WTC11 (cell line): ENCODE results near the gene COPB1. TPM values are rescaled to one million over a fixed set of nuclear protein-coding genes. Genes with fewer than 3 reads are reported as not detected.

Experiments
- ATAC-seq: fragments of 200-7000 bp; cut with Tn5 transposase; 2 replicates; pipeline ENCODE4 v1.10.0; 2021; ENCODE audit warnings: mild to moderate bottlenecking, moderate library complexity
- CTCF ChIA-PET: fragments of 300-600 bp; sonication (Branson Sonifier 250); formaldehyde crosslinking; loops from one replicate; lab custom pipeline; 2021; ENCODE audit warnings: antibody characterized with exemption; lab: Charles Lee
- POLR2A ChIA-PET: fragments of 350-600 bp; sonication (Branson Sonifier 250); formaldehyde crosslinking; loops from one replicate; lab custom pipeline; 2021; ENCODE audit warnings: antibody characterized with exemption; lab: Charles Lee
- DNase-seq: peaks from one replicate; pipeline ENCODE4 v3.0.0; 2021; ENCODE audit warnings: low spot score
- H3K27ac Mint-ChIP-seq: 2 replicates; pipeline ENCODE4 v1.8.0; 2021; ENCODE audit warnings: mixed read lengths
- H3K27me3 Mint-ChIP-seq: 2 replicates; pipeline ENCODE4 v1.8.0; 2021; ENCODE audit warnings: low read depth, mild to moderate bottlenecking, moderate library complexity, mixed read lengths
- H3K36me3 Mint-ChIP-seq: 2 replicates; pipeline ENCODE4 v1.8.0; 2021; ENCODE audit warnings: mixed read lengths
- H3K4me1 Mint-ChIP-seq: 2 replicates; pipeline ENCODE4 v1.8.0; 2022; ENCODE audit warnings: mixed read lengths
- H3K4me3 Mint-ChIP-seq: 2 replicates; pipeline ENCODE4 v1.8.0; 2021; ENCODE audit warnings: mild to moderate bottlenecking, moderate library complexity, mixed read lengths
- H3K9me3 Mint-ChIP-seq: 2 replicates; pipeline ENCODE4 v1.8.0; 2021; ENCODE audit warnings: mixed read lengths
- CBFB ChIP-seq: sonication (generic); formaldehyde crosslinking; IDR thresholded peaks from 2 replicates; pipeline ENCODE4 v1.8.1; 2022; ENCODE audit warnings: mild to moderate bottlenecking, low read depth, missing genetic modification reagents
- ELF4 ChIP-seq: sonication (generic); formaldehyde crosslinking; IDR thresholded peaks from 2 replicates; pipeline ENCODE4 v1.8.1; 2022; ENCODE audit warnings: low read depth, mild to moderate bottlenecking, moderate library complexity, missing genetic modification reagents
- ESRRA ChIP-seq: sonication (generic); formaldehyde crosslinking; IDR thresholded peaks from 2 replicates; pipeline ENCODE4 v1.8.1; 2022; ENCODE audit warnings: mild to moderate bottlenecking, missing genetic modification reagents, borderline replicate concordance
- FOXJ3 ChIP-seq: sonication (generic); formaldehyde crosslinking; IDR thresholded peaks from 2 replicates; pipeline ENCODE4 v1.9.0; 2021; ENCODE audit warnings: missing genetic modification reagents, mild to moderate bottlenecking, borderline replicate concordance
- HMGA2 ChIP-seq: fragments of 250-450 bp; sonication (Bioruptor Pico); IDR thresholded peaks from 2 replicates; pipeline ENCODE4 v1.4.0; 2021; ENCODE audit warnings: mild to moderate bottlenecking, moderate library complexity
- IRF2 ChIP-seq: sonication (generic); formaldehyde crosslinking; IDR thresholded peaks from 2 replicates; pipeline ENCODE4 v1.8.0; 2022; ENCODE audit warnings: low read depth, missing genetic modification reagents, borderline replicate concordance
- KAT7 ChIP-seq: sonication (generic); formaldehyde crosslinking; IDR thresholded peaks from 2 replicates; pipeline ENCODE4 v1.8.1; 2023; ENCODE audit warnings: missing genetic modification reagents, mild to moderate bottlenecking, borderline replicate concordance
- MYBL2 ChIP-seq: sonication (generic); formaldehyde crosslinking; IDR thresholded peaks from 2 replicates; pipeline ENCODE4 v1.8.1; 2023; ENCODE audit warnings: mild to moderate bottlenecking, moderate library complexity, missing genetic modification reagents
- NR2C2 ChIP-seq: sonication (generic); formaldehyde crosslinking; IDR thresholded peaks from 2 replicates; pipeline ENCODE4 v1.8.0; 2022; ENCODE audit warnings: mild to moderate bottlenecking, missing genetic modification reagents
- SOX15 ChIP-seq: fragments of 250-450 bp; sonication (Bioruptor Pico); IDR thresholded peaks from 2 replicates; pipeline ENCODE4 v1.9.0; 2021; ENCODE audit warnings: mild to moderate bottlenecking
- ZNF138 ChIP-seq: sonication (generic); formaldehyde crosslinking; conservative IDR thresholded peaks from 2 replicates; pipeline ENCODE4 v1.8.1; 2022; ENCODE audit warnings: mild to moderate bottlenecking, moderate library complexity, missing genetic modification reagents
- ZNF423 ChIP-seq: fragments of 250-450 bp; sonication (Bioruptor Pico); IDR thresholded peaks from 2 replicates; pipeline ENCODE4 v2.1.2; 2022; ENCODE audit warnings: mild to moderate bottlenecking, moderate library complexity
- ZNF671 ChIP-seq: fragments of 250-450 bp; sonication (Bioruptor Pico); IDR thresholded peaks from 2 replicates; pipeline ENCODE4 v1.8.0; 2021; ENCODE audit warnings: mild to moderate bottlenecking
- total RNA-seq: library from RNA; stranded (reverse); gene quantifications from 3 replicates; pipeline ENCODE4 v1.2.3, GENCODE V29; 2021
- TF ChIP-seq, protein P1 (sequence below): fragments of 250-450 bp; sonication (Bioruptor Pico); IDR thresholded peaks from 2 replicates; pipeline ENCODE4 v1.9.0; 2021; ENCODE audit warnings: mild to moderate bottlenecking
- TF ChIP-seq, protein P2 (sequence below): sonication (generic); formaldehyde crosslinking; IDR thresholded peaks from 2 replicates; pipeline ENCODE4 v1.8.0; 2022; ENCODE audit warnings: mild to moderate bottlenecking, missing genetic modification reagents
- TF ChIP-seq, protein P3 (sequence below): sonication (generic); formaldehyde crosslinking; IDR thresholded peaks from 2 replicates; pipeline ENCODE4 v1.8.1; 2023; ENCODE audit warnings: mild to moderate bottlenecking, missing genetic modification reagents, moderate library complexity
- TF ChIP-seq, protein P4 (sequence below): sonication (generic); formaldehyde crosslinking; IDR thresholded peaks from 2 replicates; pipeline ENCODE4 v1.8.0; 2023; ENCODE audit warnings: missing genetic modification reagents
- TF ChIP-seq, protein P5 (sequence below): sonication (generic); formaldehyde crosslinking; IDR thresholded peaks from 2 replicates; pipeline ENCODE4 v1.8.0; 2022; ENCODE audit warnings: mild to moderate bottlenecking, missing genetic modification reagents
- TF ChIP-seq, protein P6 (sequence below): fragments of 250-450 bp; sonication (Bioruptor Pico); IDR thresholded peaks from 2 replicates; pipeline ENCODE4 v2.1.2; 2022; ENCODE audit warnings: mild to moderate bottlenecking, moderate library complexity
- TF ChIP-seq, protein P7 (sequence below): sonication (generic); formaldehyde crosslinking; IDR thresholded peaks from 2 replicates; pipeline ENCODE4 v1.8.1; 2023; ENCODE audit warnings: mild to moderate bottlenecking, missing genetic modification reagents, borderline replicate concordance
- TF ChIP-seq, protein P8 (sequence below): fragments of 250-450 bp; sonication (Bioruptor Pico); IDR thresholded peaks from 2 replicates; pipeline ENCODE4 v1.8.0; 2021; ENCODE audit warnings: mild to moderate bottlenecking

Gene COPB1
- total RNA-seq, 1 experiment from 2014 or later, result 76.3 TPM

DNA sequence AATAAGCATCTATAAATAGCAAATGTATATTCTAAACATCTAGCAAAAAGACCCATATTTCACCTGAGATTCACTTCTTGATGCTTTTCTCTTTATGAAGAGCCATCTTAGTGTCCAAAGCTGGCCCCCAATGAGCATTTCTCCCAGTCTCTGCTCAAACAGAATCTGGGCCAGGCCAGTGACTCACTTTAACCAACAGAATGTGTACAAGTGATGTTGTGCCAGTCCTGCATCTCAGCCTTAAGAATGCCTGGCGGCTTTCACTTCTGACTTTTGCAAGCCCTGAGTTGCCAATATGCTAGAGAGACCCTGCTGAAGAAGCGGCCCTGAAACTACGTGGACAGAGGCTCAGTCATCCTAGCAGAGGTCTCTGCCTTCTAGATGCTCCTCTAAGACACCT lies 6.9 kb upstream of the COPB1 start:
- no peaks in the 10 kb centered on the region for H3K9me3 Mint-ChIP-seq
- DNase-seq (no peak), ATAC-seq (no peak)
- H3K4me1 Mint-ChIP-seq, result no peaks in the 10 kb centered on the region
- CTCF ChIA-PET, result no interaction called here
- H3K27ac Mint-ChIP-seq, result no peak overlapping the region; the same call in 1 of the 2 replicates
- H3K36me3 Mint-ChIP-seq, result peaks cover 63% of the 10 kb centered on the region
- TF ChIP-seq, protein P1, sequence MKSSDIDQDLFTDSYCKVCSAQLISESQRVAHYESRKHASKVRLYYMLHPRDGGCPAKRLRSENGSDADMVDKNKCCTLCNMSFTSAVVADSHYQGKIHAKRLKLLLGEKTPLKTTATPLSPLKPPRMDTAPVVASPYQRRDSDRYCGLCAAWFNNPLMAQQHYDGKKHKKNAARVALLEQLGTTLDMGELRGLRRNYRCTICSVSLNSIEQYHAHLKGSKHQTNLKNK (CRISPR knock-in tag), result no peak
- no peak for TF ChIP-seq ESRRA (CRISPR knock-in tag)
- TF ChIP-seq, all 79 proteins: peak for 0
- POLR2A ChIA-PET, result no interaction called here
- Mint-ChIP-seq H3K4me3 (no peak overlapping the region), H3K27me3 (no peaks in the 10 kb centered on the region)

DNA sequence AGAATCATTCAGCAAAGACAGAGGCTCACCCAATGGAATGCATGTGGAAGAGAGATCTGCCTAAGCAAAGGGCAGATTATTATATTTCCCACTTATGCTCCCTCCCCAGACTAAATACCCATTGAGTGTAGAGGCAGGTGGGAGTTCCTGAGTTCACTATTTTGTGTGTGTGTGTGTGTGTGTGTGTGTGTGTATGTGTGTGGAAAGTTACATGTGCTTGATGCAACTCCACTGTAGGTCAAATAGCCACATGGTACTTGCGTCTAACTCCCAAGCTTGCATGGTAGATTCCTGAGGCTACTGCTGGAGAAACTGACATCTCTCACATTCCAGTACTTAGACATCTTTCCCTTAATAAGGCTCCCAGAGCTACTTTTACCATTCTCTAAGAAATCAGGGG lies 3.4 kb upstream of the COPB1 start:
- no peak overlapping the region for H3K4me3 Mint-ChIP-seq
- no peaks in the 10 kb centered on the region for H3K27me3 Mint-ChIP-seq
- CTCF ChIA-PET, result no interaction called here
- no peak for ATAC-seq
- H3K36me3 Mint-ChIP-seq, result peaks cover 37% of the 10 kb centered on the region
- no peak for DNase-seq
- H3K9me3 Mint-ChIP-seq, result no peaks in the 10 kb centered on the region
- H3K27ac Mint-ChIP-seq, result peak overlapping the region; percentile 53; the same call in 1 of the 2 replicates
- TF ChIP-seq, protein P2, sequence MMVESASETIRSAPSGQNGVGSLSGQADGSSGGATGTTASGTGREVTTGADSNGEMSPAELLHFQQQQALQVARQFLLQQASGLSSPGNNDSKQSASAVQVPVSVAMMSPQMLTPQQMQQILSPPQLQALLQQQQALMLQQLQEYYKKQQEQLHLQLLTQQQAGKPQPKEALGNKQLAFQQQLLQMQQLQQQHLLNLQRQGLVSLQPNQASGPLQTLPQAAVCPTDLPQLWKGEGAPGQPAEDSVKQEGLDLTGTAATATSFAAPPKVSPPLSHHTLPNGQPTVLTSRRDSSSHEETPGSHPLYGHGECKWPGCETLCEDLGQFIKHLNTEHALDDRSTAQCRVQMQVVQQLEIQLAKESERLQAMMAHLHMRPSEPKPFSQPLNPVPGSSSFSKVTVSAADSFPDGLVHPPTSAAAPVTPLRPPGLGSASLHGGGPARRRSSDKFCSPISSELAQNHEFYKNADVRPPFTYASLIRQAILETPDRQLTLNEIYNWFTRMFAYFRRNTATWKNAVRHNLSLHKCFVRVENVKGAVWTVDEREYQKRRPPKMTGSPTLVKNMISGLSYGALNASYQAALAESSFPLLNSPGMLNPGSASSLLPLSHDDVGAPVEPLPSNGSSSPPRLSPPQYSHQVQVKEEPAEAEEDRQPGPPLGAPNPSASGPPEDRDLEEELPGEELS (CRISPR knock-in tag), result no peak
- TF ChIP-seq ZNF138 (CRISPR knock-in tag) (no peak), KAT7 (CRISPR knock-in tag) (no peak), SOX15 (CRISPR knock-in tag) (no peak), MYBL2 (CRISPR knock-in tag) (no peak), ZNF423 (no peak), NR2C2 (CRISPR knock-in tag) (no peak), HMGA2 (CRISPR knock-in tag) (no peak)
- TF ChIP-seq, protein P3, sequence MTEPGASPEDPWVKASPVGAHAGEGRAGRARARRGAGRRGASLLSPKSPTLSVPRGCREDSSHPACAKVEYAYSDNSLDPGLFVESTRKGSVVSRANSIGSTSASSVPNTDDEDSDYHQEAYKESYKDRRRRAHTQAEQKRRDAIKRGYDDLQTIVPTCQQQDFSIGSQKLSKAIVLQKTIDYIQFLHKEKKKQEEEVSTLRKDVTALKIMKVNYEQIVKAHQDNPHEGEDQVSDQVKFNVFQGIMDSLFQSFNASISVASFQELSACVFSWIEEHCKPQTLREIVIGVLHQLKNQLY (CRISPR knock-in tag), result no peak
- TF ChIP-seq, protein P4, sequence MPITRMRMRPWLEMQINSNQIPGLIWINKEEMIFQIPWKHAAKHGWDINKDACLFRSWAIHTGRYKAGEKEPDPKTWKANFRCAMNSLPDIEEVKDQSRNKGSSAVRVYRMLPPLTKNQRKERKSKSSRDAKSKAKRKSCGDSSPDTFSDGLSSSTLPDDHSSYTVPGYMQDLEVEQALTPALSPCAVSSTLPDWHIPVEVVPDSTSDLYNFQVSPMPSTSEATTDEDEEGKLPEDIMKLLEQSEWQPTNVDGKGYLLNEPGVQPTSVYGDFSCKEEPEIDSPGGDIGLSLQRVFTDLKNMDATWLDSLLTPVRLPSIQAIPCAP (CRISPR knock-in tag), result no peak
- TF ChIP-seq, protein P5, sequence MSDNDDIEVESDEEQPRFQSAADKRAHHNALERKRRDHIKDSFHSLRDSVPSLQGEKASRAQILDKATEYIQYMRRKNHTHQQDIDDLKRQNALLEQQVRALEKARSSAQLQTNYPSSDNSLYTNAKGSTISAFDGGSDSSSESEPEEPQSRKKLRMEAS (CRISPR knock-in tag), result no peak
- TF ChIP-seq, protein P6, sequence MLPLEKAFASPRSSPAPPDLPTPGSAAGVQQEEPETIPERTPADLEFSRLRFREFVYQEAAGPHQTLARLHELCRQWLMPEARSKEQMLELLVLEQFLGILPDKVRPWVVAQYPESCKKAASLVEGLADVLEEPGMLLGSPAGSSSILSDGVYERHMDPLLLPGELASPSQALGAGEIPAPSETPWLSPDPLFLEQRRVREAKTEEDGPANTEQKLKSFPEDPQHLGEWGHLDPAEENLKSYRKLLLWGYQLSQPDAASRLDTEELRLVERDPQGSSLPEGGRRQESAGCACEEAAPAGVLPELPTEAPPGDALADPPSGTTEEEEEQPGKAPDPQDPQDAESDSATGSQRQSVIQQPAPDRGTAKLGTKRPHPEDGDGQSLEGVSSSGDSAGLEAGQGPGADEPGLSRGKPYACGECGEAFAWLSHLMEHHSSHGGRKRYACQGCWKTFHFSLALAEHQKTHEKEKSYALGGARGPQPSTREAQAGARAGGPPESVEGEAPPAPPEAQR (CRISPR knock-in tag), result no peak
- POLR2A ChIA-PET, result interaction anchor here (0.7 to 1.0 kb wide), 2 partner anchors 11 to 212 kb away, joined by 3 read pairs; no protein-coding TSS in a partner anchor
- H3K4me1 Mint-ChIP-seq, result peaks cover 4% of the 10 kb centered on the region

DNA sequence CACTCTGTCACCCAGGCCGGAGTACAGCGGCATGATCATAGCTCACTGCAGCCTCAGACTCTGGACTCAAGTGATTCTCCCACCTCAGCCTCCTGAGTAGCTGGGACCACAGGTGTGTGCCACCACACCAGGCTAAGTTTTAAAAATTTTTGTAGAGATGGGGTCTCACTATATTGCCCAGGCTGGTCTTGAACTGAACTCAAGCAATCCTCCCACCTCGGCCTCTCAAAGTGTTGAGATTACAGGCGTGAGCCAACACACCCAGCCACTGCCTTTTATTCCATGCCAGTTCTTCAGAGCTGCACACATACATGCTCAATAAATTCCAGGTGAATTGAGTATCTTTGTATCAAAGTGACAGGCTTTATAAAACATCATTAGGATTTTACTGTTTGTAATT lies 2.4 kb upstream of the COPB1 start:
- no peak for ATAC-seq
- DNase-seq, result no peak
- Mint-ChIP-seq H3K4me3 (no peak overlapping the region), H3K36me3 (peaks cover 38% of the 10 kb centered on the region), H3K27me3 (no peaks in the 10 kb centered on the region), H3K4me1 (peaks cover 6% of the 10 kb centered on the region), H3K27ac (no peak overlapping the region), H3K9me3 (no peaks in the 10 kb centered on the region)
- POLR2A ChIA-PET, result no interaction called here
- CTCF ChIA-PET, result no interaction called here
- TF ChIP-seq FOXJ3 (CRISPR knock-in tag), result no peak
- TF ChIP-seq IRF2 (CRISPR knock-in tag), result no peak
- TF ChIP-seq, protein P7, sequence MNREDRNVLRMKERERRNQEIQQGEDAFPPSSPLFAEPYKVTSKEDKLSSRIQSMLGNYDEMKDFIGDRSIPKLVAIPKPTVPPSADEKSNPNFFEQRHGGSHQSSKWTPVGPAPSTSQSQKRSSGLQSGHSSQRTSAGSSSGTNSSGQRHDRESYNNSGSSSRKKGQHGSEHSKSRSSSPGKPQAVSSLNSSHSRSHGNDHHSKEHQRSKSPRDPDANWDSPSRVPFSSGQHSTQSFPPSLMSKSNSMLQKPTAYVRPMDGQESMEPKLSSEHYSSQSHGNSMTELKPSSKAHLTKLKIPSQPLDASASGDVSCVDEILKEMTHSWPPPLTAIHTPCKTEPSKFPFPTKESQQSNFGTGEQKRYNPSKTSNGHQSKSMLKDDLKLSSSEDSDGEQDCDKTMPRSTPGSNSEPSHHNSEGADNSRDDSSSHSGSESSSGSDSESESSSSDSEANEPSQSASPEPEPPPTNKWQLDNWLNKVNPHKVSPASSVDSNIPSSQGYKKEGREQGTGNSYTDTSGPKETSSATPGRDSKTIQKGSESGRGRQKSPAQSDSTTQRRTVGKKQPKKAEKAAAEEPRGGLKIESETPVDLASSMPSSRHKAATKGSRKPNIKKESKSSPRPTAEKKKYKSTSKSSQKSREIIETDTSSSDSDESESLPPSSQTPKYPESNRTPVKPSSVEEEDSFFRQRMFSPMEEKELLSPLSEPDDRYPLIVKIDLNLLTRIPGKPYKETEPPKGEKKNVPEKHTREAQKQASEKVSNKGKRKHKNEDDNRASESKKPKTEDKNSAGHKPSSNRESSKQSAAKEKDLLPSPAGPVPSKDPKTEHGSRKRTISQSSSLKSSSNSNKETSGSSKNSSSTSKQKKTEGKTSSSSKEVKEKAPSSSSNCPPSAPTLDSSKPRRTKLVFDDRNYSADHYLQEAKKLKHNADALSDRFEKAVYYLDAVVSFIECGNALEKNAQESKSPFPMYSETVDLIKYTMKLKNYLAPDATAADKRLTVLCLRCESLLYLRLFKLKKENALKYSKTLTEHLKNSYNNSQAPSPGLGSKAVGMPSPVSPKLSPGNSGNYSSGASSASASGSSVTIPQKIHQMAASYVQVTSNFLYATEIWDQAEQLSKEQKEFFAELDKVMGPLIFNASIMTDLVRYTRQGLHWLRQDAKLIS (CRISPR knock-in tag), result no peak
- no peak for TF ChIP-seq ZNF671 (CRISPR knock-in tag)
- TF ChIP-seq, protein P8, sequence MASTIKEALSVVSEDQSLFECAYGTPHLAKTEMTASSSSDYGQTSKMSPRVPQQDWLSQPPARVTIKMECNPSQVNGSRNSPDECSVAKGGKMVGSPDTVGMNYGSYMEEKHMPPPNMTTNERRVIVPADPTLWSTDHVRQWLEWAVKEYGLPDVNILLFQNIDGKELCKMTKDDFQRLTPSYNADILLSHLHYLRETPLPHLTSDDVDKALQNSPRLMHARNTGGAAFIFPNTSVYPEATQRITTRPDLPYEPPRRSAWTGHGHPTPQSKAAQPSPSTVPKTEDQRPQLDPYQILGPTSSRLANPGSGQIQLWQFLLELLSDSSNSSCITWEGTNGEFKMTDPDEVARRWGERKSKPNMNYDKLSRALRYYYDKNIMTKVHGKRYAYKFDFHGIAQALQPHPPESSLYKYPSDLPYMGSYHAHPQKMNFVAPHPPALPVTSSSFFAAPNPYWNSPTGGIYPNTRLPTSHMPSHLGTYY, result no peak
- no peak for TF ChIP-seq NR2C2 (CRISPR knock-in tag)
- TF ChIP-seq CBFB (CRISPR knock-in tag), result no peak
- TF ChIP-seq ELF4 (CRISPR knock-in tag), result no peak
- TF ChIP-seq MYBL2 (CRISPR knock-in tag), result no peak
